ENCODE results near the gene MBD2. TPM values are rescaled to one million over a fixed set of nuclear protein-coding genes. Genes with fewer than 3 reads are reported as not detected.
A peak's percentile ranks its signal among the peaks of the same experiment; 100 is the strongest.
"Not testable (repeated sequence)": the region's sequence is repeated elsewhere in the genome, so short reads cannot be mapped to it uniquely, and the experiment has no call there.

Gene MBD2
- total and polyA plus RNA-seq, 4 experiments from 2014 or later = 4.2 to 108 (median 66.8) TPM

DNA sequence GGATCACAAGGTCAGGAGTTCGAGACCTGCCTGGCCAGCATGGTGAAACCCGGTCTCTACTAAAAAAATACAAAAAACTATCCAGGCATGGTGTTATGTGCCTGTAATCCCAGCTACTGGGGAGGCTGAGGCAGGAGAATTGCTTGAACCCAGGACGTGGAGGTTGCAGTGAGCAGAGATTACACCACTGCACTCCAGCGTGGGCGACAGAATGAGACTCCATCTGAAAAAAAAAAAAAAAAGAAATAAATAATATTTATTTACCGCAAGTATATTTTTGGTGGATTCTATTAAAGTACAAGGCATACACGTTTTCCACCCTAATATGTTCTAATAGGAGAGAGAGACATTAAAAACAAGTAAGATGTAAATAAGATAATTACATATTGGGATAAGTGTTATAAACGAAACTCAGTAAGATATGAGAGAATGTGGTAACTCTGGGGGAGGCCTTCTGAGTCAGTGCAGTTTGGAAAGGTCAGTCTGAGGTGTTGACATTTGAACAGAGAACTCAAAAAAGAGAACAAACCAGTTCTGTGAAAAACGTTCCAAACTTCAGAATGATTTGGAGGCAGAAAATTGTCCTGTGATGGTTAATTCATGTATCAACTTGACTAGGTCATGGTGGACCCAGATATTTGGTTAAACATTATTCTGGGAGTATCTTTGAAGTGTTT is 36.1 kb upstream of the MBD2 start:
- Mint-ChIP-seq H3K27ac (no peak overlapping the region), H3K9me3 (no peaks in the 10 kb centered on the region), H3K27me3 (no peaks in the 10 kb centered on the region), H3K4me3 (no peak overlapping the region), H3K4me1 (peaks cover 7 to 21% (median 9%) of the 10 kb centered on the region in 4 donors), H3K36me3 (no peaks in the 10 kb centered on the region)
- no peak overlapping the region for H3K4me3 ChIP-seq (ENCODE audit: low read length in 2 of 2)
- intact Hi-C loops (cut with micrococcal nuclease) = no loop called here
- CTCF ChIA-PET (ENCODE audit: partially characterized antibody) = no interaction called here
- H3K4me1 ChIP-seq (ENCODE audit: insufficient read depth, low read length) = peaks cover 15% of the 10 kb centered on the region
- H3K9me3 ChIP-seq (ENCODE audit: control insufficient read depth in 1 of 2, low read length in 2 of 2) = no peaks in the 10 kb centered on the region
- no peak for DNase-seq
- no peaks in the 10 kb centered on the region for H3K27me3 ChIP-seq (ENCODE audit: insufficient read depth, low read length)
- H3K36me3 ChIP-seq (ENCODE audit: insufficient read depth, low read length) = no peaks in the 10 kb centered on the region
- POLR2A ChIA-PET (ENCODE audit: partially characterized antibody) = interaction anchor here (1.0 to 1.1 kb wide), 2 partner anchors 9 to 36 kb away, joined by 4 read pairs; no protein-coding TSS in a partner anchor
- H3K27ac ChIP-seq (ENCODE audit: low read depth, low read length) = no peak overlapping the region

DNA sequence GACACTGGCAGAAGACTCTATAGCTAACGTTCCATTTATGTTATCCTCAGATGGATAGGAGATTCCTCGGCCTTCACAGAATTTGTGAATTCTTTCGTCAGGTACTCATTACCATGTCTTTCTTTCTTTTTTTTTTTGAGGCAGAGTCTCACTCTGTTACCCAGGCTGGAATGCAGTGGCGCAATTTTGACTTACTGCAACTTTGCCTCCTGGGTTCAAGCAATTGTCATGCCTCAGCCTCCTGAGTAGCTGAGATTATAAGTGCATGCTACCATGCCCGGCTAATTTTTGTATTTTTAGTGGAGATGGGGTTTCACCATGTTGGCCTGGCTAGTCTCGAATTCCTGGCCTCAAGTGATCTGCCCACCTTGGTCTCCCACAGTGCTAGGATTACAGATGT is 33.3 kb upstream of the MBD2 start:
- H3K36me3 ChIP-seq (ENCODE audit: insufficient read depth, low read length); H3K27ac Mint-ChIP-seq; H3K4me1 Mint-ChIP-seq; H3K27me3 ChIP-seq (ENCODE audit: insufficient read depth, low read length); H3K27me3 Mint-ChIP-seq; DNase-seq; H3K9me3 Mint-ChIP-seq; H3K36me3 Mint-ChIP-seq; H3K4me1 ChIP-seq (ENCODE audit: insufficient read depth, low read length); H3K4me3 ChIP-seq (ENCODE audit: low read length in 2 of 2); intact Hi-C loops (cut with micrococcal nuclease); H3K4me3 Mint-ChIP-seq; H3K9me3 ChIP-seq (ENCODE audit: control insufficient read depth in 1 of 2, low read length in 2 of 2); H3K27ac ChIP-seq (ENCODE audit: low read depth, low read length): not testable (repeated sequence)
- CTCF ChIA-PET (ENCODE audit: partially characterized antibody) = interaction anchor here (1.2 kb wide), 1 partner anchor 35 kb away, joined by 3 read pairs; no protein-coding TSS in a partner anchor
- POLR2A ChIA-PET (ENCODE audit: partially characterized antibody) = interaction anchor here (1.0 kb wide), 1 partner anchor 11 kb away, joined by 3 read pairs; the partner anchor contains the start of gene POLI

DNA sequence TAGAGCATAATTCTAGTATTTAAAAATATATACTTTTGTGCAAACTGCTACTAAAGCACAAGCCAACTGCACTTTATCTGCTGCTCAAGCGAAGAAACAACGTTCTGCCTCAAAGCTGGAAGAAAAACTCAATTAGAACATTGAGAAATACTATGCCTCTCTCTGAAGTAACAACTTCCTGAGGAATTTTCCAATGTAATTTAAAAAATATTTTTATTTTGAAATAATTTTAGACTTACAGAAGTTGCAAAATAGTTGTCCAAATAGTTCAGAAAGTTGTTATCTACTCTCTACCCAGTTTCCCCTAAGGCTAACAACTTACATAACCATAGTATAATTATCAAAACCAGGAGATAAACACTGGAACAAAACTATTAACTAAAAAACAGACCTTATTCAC is 32.5 kb upstream of the MBD2 start:
- no peaks in the 10 kb centered on the region for H3K27me3 ChIP-seq (ENCODE audit: insufficient read depth, low read length)
- DNase-seq = no peak
- Mint-ChIP-seq H3K27me3 (no peaks in the 10 kb centered on the region), H3K4me3 (no peak overlapping the region), H3K9me3 (no peaks in the 10 kb centered on the region), H3K4me1 (peaks cover 0 to 2% (median 0%) of the 10 kb centered on the region in 4 donors), H3K36me3 (no peaks in the 10 kb centered on the region), H3K27ac (no peak overlapping the region)
- H3K9me3 ChIP-seq (ENCODE audit: control insufficient read depth in 1 of 2, low read length in 2 of 2) = no peaks in the 10 kb centered on the region
- intact Hi-C loops (cut with micrococcal nuclease) = no loop called here
- H3K36me3 ChIP-seq (ENCODE audit: insufficient read depth, low read length) = no peaks in the 10 kb centered on the region
- no peak overlapping the region for H3K27ac ChIP-seq (ENCODE audit: low read depth, low read length)
- CTCF ChIA-PET (ENCODE audit: partially characterized antibody) = no interaction called here
- H3K4me3 ChIP-seq (ENCODE audit: low read length in 2 of 2) = no peak overlapping the region
- H3K4me1 ChIP-seq (ENCODE audit: insufficient read depth, low read length) = no peaks in the 10 kb centered on the region
- POLR2A ChIA-PET (ENCODE audit: partially characterized antibody) = no interaction called here

DNA sequence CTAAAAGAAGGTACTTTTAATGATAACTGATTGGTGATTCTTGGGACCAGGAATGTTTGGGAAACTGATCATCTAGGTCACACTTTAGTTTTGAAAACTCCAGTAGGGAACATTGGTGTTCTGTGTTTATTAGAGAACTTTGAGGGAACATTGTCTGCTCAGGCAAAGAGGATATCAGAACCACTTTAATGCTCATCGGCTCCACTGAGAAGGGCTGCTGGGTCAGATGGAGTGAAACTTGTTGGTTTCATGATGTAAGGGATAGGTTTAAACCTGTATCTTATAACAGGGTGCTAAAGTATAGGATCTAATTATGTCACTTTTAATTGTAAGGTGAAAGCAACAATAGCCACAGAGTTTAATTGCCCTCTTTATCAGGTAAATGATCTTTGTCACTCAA is 30.7 kb upstream of the MBD2 start:
- Mint-ChIP-seq H3K27me3 (no peaks in the 10 kb centered on the region), H3K36me3 (no peaks in the 10 kb centered on the region), H3K9me3 (no peaks in the 10 kb centered on the region), H3K4me1 (peaks cover 4 to 10% (median 6%) of the 10 kb centered on the region in 4 donors), H3K27ac (no peak overlapping the region), H3K4me3 (no peak overlapping the region)
- intact Hi-C loops (cut with micrococcal nuclease) = no loop called here
- no peak overlapping the region for H3K4me3 ChIP-seq (ENCODE audit: low read length in 2 of 2)
- H3K27ac ChIP-seq (ENCODE audit: low read depth, low read length) = no peak overlapping the region
- no peaks in the 10 kb centered on the region for H3K36me3 ChIP-seq (ENCODE audit: insufficient read depth, low read length)
- peaks cover 10% of the 10 kb centered on the region for H3K4me1 ChIP-seq (ENCODE audit: insufficient read depth, low read length)
- ChIA-PET POLR2A (ENCODE audit: partially characterized antibody) (no interaction called here), CTCF (ENCODE audit: partially characterized antibody) (no interaction called here)
- no peaks in the 10 kb centered on the region for H3K9me3 ChIP-seq (ENCODE audit: control insufficient read depth in 1 of 2, low read length in 2 of 2)
- H3K27me3 ChIP-seq (ENCODE audit: insufficient read depth, low read length) = no peaks in the 10 kb centered on the region
- no peak for DNase-seq

DNA sequence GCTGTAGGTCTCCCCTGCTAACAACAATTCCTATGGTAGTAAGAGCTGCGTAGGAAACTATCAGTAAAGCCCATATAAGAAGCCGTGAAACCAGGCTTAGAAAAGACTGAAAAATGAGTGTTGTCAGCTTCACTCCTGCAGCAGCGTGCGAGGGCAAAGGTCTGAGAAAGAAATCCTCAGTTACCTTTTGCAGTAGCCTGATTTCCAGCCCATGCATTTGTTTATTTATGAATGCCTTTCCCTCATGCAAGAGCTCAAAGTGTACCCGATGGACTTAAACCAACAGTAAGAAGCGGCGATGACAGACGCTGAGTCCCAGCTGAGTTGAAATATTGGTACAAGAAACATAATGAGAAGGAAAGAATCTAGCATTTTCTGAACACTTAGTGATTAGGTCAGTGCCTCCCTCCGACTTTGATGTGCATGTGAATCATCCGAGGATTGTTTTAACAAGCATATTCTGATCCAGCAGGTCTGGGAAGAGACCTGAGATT is 29.8 kb upstream of the MBD2 start:
- POLR2A ChIA-PET (ENCODE audit: partially characterized antibody) = no interaction called here
- Mint-ChIP-seq H3K27me3 (no peaks in the 10 kb centered on the region), H3K36me3 (no peaks in the 10 kb centered on the region), H3K9me3 (no peaks in the 10 kb centered on the region), H3K4me1 (peaks cover 4 to 10% (median 6%) of the 10 kb centered on the region in 4 donors), H3K27ac (no peak overlapping the region), H3K4me3 (no peak overlapping the region)
- Histone ChIP-seq H3K27ac (ENCODE audit: low read depth, low read length) (no peak overlapping the region), H3K36me3 (ENCODE audit: insufficient read depth, low read length) (no peaks in the 10 kb centered on the region), H3K4me3 (ENCODE audit: low read length in 2 of 2) (no peak overlapping the region), H3K4me1 (ENCODE audit: insufficient read depth, low read length) (peaks cover 10% of the 10 kb centered on the region), H3K9me3 (ENCODE audit: control insufficient read depth in 1 of 2, low read length in 2 of 2) (no peaks in the 10 kb centered on the region), H3K27me3 (ENCODE audit: insufficient read depth, low read length) (no peaks in the 10 kb centered on the region)
- DNase-seq = no peak
- intact Hi-C loops (cut with micrococcal nuclease) = no loop called here
- CTCF ChIA-PET (ENCODE audit: partially characterized antibody) = interaction anchor here (1.2 kb wide), 1 partner anchor 17 kb away, joined by 3 read pairs; no protein-coding TSS in a partner anchor

DNA sequence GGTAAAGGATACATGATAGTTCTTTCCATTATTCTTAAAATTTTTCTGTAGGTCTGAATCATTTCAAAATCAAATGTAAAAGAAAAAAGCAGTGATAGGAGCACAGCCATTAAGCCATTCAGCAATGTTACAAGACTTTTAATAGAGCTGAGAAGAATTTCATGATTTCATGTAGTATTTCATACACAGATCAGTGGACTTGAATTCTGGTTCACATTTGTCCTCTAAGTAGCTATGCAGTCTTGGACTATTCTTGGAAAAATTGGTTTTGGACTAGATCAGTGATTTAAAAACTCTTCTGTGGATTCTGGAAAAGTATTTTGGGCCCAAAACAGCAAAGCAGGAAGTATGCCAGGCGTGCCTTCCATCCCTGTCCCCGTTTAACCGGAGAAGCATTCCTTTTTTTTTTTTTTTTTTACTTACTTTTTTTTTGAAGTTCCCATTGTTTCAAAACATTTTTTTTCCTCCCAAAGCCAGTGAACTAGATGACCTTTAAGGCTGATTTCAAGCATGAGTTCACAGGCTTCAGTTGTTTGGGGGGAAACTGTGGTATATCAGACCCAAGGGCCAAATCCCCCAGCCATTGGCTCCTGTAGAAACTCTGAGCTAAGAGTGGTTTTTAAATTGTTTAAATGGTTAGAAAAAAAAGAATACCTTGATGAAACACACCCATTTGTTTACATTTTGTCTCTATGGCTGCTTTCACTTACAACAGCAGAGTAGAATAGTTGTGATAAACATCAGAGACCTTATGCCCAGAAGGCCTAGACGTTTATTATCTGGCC is 27.3 kb upstream of the MBD2 start:
- Mint-ChIP-seq H3K27me3 (no peaks in the 10 kb centered on the region), H3K4me1 (peaks cover 4 to 13% (median 10%) of the 10 kb centered on the region in 4 donors), H3K9me3 (no peaks in the 10 kb centered on the region), H3K4me3 (no peak overlapping the region), H3K27ac (peak overlapping the region in 1 of 7 donors; percentile 37), H3K36me3 (no peaks in the 10 kb centered on the region)
- H3K36me3 ChIP-seq (ENCODE audit: insufficient read depth, low read length) = no peaks in the 10 kb centered on the region
- no peak overlapping the region for H3K4me3 ChIP-seq (ENCODE audit: low read length in 2 of 2)
- POLR2A ChIA-PET (ENCODE audit: partially characterized antibody) = interaction anchor here (1.6 kb wide), 1 partner anchor 9 kb away, joined by 4 read pairs; no protein-coding TSS in a partner anchor
- H3K27ac ChIP-seq (ENCODE audit: low read depth, low read length) = no peak overlapping the region
- intact Hi-C loops (cut with micrococcal nuclease) = no loop called here
- H3K4me1 ChIP-seq (ENCODE audit: insufficient read depth, low read length) = peaks cover 19% of the 10 kb centered on the region
- H3K9me3 ChIP-seq (ENCODE audit: control insufficient read depth in 1 of 2, low read length in 2 of 2) = no peaks in the 10 kb centered on the region
- no peak for DNase-seq
- no peaks in the 10 kb centered on the region for H3K27me3 ChIP-seq (ENCODE audit: insufficient read depth, low read length)
- CTCF ChIA-PET (ENCODE audit: partially characterized antibody) = no interaction called here

DNA sequence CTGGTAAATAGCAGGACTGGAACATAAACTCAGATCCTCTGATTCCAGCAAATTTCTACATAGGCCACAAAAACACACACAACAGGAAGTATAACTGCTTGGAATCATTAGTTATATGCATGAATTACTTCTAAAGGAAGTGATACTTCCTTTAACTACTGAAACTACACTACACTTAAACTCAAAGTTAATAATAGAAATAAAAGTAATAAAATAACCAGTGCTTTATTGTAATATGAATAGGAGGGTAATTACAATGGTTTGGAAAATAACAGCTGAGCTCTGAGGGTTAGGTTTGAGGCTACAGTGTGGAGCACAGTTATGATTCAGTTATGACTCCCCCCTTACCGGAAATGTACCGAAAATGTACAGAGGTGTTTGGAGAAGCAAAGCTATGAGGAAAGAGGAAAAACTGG is 26.4 kb upstream of the MBD2 start:
- Histone ChIP-seq H3K27me3 (ENCODE audit: insufficient read depth, low read length) (no peaks in the 10 kb centered on the region), H3K9me3 (ENCODE audit: control insufficient read depth in 1 of 2, low read length in 2 of 2) (no peaks in the 10 kb centered on the region), H3K4me1 (ENCODE audit: insufficient read depth, low read length) (peaks cover 19% of the 10 kb centered on the region), H3K36me3 (ENCODE audit: insufficient read depth, low read length) (no peaks in the 10 kb centered on the region), H3K4me3 (ENCODE audit: low read length in 2 of 2) (no peak overlapping the region), H3K27ac (ENCODE audit: low read depth, low read length) (no peak overlapping the region)
- H3K27me3 Mint-ChIP-seq = no peaks in the 10 kb centered on the region
- ChIA-PET POLR2A (ENCODE audit: partially characterized antibody) (interaction anchor here (1.6 kb wide), 1 partner anchor 10 kb away, joined by 4 read pairs; no protein-coding TSS in a partner anchor), CTCF (ENCODE audit: partially characterized antibody) (no interaction called here)
- H3K9me3 Mint-ChIP-seq = no peaks in the 10 kb centered on the region
- H3K36me3 Mint-ChIP-seq = no peaks in the 10 kb centered on the region
- H3K4me1 Mint-ChIP-seq = peaks cover 4 to 16% (median 11%) of the 10 kb centered on the region in 4 donors
- no peak for DNase-seq
- peak overlapping the region in 1 of 8 donors; percentile 20 for H3K4me3 Mint-ChIP-seq
- no peak overlapping the region for H3K27ac Mint-ChIP-seq
- intact Hi-C loops (cut with micrococcal nuclease) = no loop called here
